CD14-positive monocyte (primary cell): ENCODE data around the gene MOV10. TPM values are rescaled to one million over a fixed set of nuclear protein-coding genes. Genes with fewer than 3 reads are reported as not detected.

ENCODE experiments used
- DNase-seq, 3 donors: peaks; one replicate each; pipeline ENCODE4 v3.0.0-alpha.2; 2011 to 2022
- H2AFZ ChIP-seq: 2 replicates; pipeline ENCODE4 v1.6.0; 2012; ENCODE audit warnings: mild to moderate bottlenecking, low read depth, low read length, inconsistent platforms; ENCODE audit not compliant: insufficient read depth, poor library complexity, severe bottlenecking
- H3K27ac ChIP-seq, 2 donors: 1 replicate in 1 of 2; 2 replicates in 1 of 2; pipeline ENCODE4 v1.5.1; 2012 to 2013; ENCODE audit warnings: low read length in 2 of 2, control low read depth in 1 of 2, inconsistent platforms in 1 of 2, low read depth in 1 of 2, mild to moderate bottlenecking in 1 of 2
- H3K27me3 ChIP-seq, 2 donors: one replicate each; pipeline versions ENCODE4 v1.6.0 to v1.6.1; 2011 to 2013; ENCODE audit warnings: low read length in 2 of 2; ENCODE audit not compliant: control insufficient read depth in 2 of 2, insufficient read depth in 2 of 2
- H3K36me3 ChIP-seq, 2 donors: replicated peaks in 1 of 2; 1 replicate in 1 of 2; 2 replicates in 1 of 2; pipeline versions ENCODE4 v1.5.1 to v1.6.1; 2012 to 2013; ENCODE audit warnings: low read length in 2 of 2, control low read depth in 1 of 2, inconsistent platforms in 1 of 2, mild to moderate bottlenecking in 1 of 2; ENCODE audit not compliant: insufficient read depth in 2 of 2, control insufficient read depth in 1 of 2
- H3K4me1 ChIP-seq, 2 donors: 1 replicate in 1 of 2; 2 replicates in 1 of 2; pipeline versions ENCODE4 v1.5.1 to v1.6.1; 2012 to 2013; ENCODE audit warnings: low read length in 2 of 2, control low read depth in 1 of 2, inconsistent platforms in 1 of 2, mild to moderate bottlenecking in 1 of 2, moderate library complexity in 1 of 2; ENCODE audit not compliant: insufficient read depth in 2 of 2, control insufficient read depth in 1 of 2
- H3K4me2 ChIP-seq: replicated peaks from 2 replicates; pipeline ENCODE3; 2012; ENCODE audit warnings: low read length, moderate library complexity, mild to moderate bottlenecking; ENCODE audit not compliant: poor library complexity, severe bottlenecking; ENCODE audit errors: extremely low read depth
- H3K4me3 ChIP-seq, 3 experiments: fragments of 200-600 bp in 1 of 3; sonication (generic) in 1 of 3; replicated peaks in 1 of 3; 1 replicate in 2 of 3; 2 replicates in 1 of 3; pipeline ENCODE4 v1.5.1; 2011 to 2013; ENCODE audit warnings: low read length in 3 of 3, mild to moderate bottlenecking in 3 of 3, control low read depth in 2 of 3, low read depth in 2 of 3, inconsistent platforms in 1 of 3, moderate library complexity in 1 of 3
- H3K79me2 ChIP-seq: 2 replicates; pipeline ENCODE4 v1.6.0; 2012; ENCODE audit warnings: mild to moderate bottlenecking, control low read depth, inconsistent platforms, low read length, moderate library complexity; ENCODE audit not compliant: insufficient read depth
- H3K9ac ChIP-seq: 2 replicates; pipeline ENCODE4 v1.6.0; 2017; ENCODE audit warnings: low read length, mild to moderate bottlenecking; ENCODE audit not compliant: insufficient read depth, poor library complexity, severe bottlenecking
- H3K9me3 ChIP-seq, 2 donors: replicated peaks in 1 of 2; 1 replicate in 1 of 2; 2 replicates in 1 of 2; pipeline versions ENCODE4 v1.5.1 to v1.6.1; 2012 to 2013; ENCODE audit warnings: low read length in 2 of 2, control low read depth in 1 of 2; ENCODE audit not compliant: control insufficient read depth in 1 of 2, insufficient read depth in 1 of 2
- H4K20me1 ChIP-seq: 2 replicates; pipeline ENCODE4 v1.6.0; 2012; ENCODE audit warnings: mild to moderate bottlenecking, low read length, control low read depth, moderate library complexity; ENCODE audit not compliant: insufficient read depth
- H3K27ac Mint-ChIP-seq, 7 donors: one replicate each; pipeline ENCODE4 v1.8.0; 2020; ENCODE audit warnings: mild to moderate bottlenecking in 7 of 7, mixed read lengths in 7 of 7, moderate library complexity in 6 of 7, inconsistent platforms in 2 of 7
- H3K27me3 Mint-ChIP-seq, 3 donors: one replicate each; pipeline ENCODE4 v1.8.0; 2021 to 2022; ENCODE audit warnings: low read depth in 3 of 3, mild to moderate bottlenecking in 3 of 3, mixed read lengths in 3 of 3, moderate library complexity in 3 of 3, inconsistent platforms in 1 of 3
- H3K36me3 Mint-ChIP-seq, 2 donors: one replicate each; pipeline ENCODE4 v1.8.0; 2020; ENCODE audit warnings: mixed read lengths in 2 of 2, inconsistent platforms in 1 of 2, mild to moderate bottlenecking in 1 of 2
- H3K4me1 Mint-ChIP-seq: one replicate; pipeline ENCODE4 v1.8.0; 2020; ENCODE audit warnings: mild to moderate bottlenecking, mixed read lengths
- H3K4me3 Mint-ChIP-seq, 2 donors: one replicate each; pipeline ENCODE4 v1.8.0; 2020; ENCODE audit warnings: mild to moderate bottlenecking in 2 of 2, mixed read lengths in 2 of 2, moderate library complexity in 1 of 2
- H3K9me3 Mint-ChIP-seq, 7 donors: one replicate each; pipeline ENCODE4 v1.8.0; 2020 to 2022; ENCODE audit warnings: mixed read lengths in 7 of 7, mild to moderate bottlenecking in 6 of 7, moderate library complexity in 6 of 7, inconsistent platforms in 2 of 7
- CTCF ChIP-seq: fragments of 200-600 bp; IDR thresholded peaks from one replicate; pipeline ENCODE4 v1.8.0; 2022; ENCODE audit warnings: antibody characterized with exemption, mild to moderate bottlenecking
- WGBS: methylation state at CpG from one replicate; pipeline ENCODE4 v1.1.5; 2013; ENCODE audit warnings: missing lambda C conversion rate; ENCODE audit not compliant: insufficient coverage; 5-methylcytosine and 5-hydroxymethylcytosine counted together
- intact Hi-C, 2 donors: fragments of 100-400 bp; cut with micrococcal nuclease; formaldehyde crosslinking; loops; one replicate each; pipeline versions ENCODE4 v1.15.0 to v1.15.1; 2023
- polyA plus RNA-seq, 3 donors: library from polyadenylated mRNA; depleted of rRNA in 1 of 3; unstranded in 2 of 3; stranded (reverse) in 1 of 3; fragments of 300-500 nt in 2 of 3; fragments of >200 nt in 1 of 3; fragmentation: Illumina TruSeq in 2 of 3; gene quantifications; 1 replicate in 2 of 3; 2 replicates in 1 of 3; pipeline ENCODE4 v1.2.3, GENCODE V29; 2012 to 2021

Gene MOV10
- polyA plus RNA-seq, 3 donors, result 12.0 to 61.2 (median 13.6) TPM

- Histone ChIP-seq H2AFZ (no peak overlapping the region), H3K27ac (no peak overlapping the region), H3K4me3 (no peak overlapping the region), H3K36me3 (no peaks in the 10 kb centered on the region), H3K79me2 (no peaks in the 10 kb centered on the region), H3K9me3 (no peaks in the 10 kb centered on the region), H3K4me1 (peaks cover 35 to 40% of the 10 kb centered on the region in 2 donors), H3K4me2 (no peak overlapping the region), H3K9ac (no peak overlapping the region), H3K27me3 (peaks cover 0 to 9% of the 10 kb centered on the region in 2 donors), H4K20me1 (no peaks in the 10 kb centered on the region)
- no CpG with 5 or more reads among the region's 2 CpGs for WGBS
- intact Hi-C loops, result loop anchor here (2.0 to 10.0 kb wide), 6 partner anchors 87 to 1567 kb away; partner anchors contain the start of genes LRIG2 (in 1 of the 2) and SLC16A1 (in 1 of the 2)
- DNase-seq, result no peak
- H3K4me1 Mint-ChIP-seq, result peaks cover 30% of the 10 kb centered on the region
- peaks cover 20 to 40% (median 21%) of the 10 kb centered on the region in 3 donors for H3K27me3 Mint-ChIP-seq
- H3K27ac Mint-ChIP-seq, result no peak overlapping the region
- no peak for TF ChIP-seq CTCF
- peak overlapping the region in 1 of 2 donors; percentile 39 for H3K4me3 Mint-ChIP-seq
- no peaks in the 10 kb centered on the region for H3K9me3 Mint-ChIP-seq
- peaks cover 0 to 1% of the 10 kb centered on the region in 2 donors for H3K36me3 Mint-ChIP-seq
Measured at GRCh38 chr1:112717263-112717873, 42.9 kb downstream of the MOV10 start.

- no peak overlapping the region for H3K27ac ChIP-seq
- Mint-ChIP-seq H3K36me3 (peaks cover 0 to 1% of the 10 kb centered on the region in 2 donors), H3K4me1 (peaks cover 35% of the 10 kb centered on the region), H3K27me3 (peaks cover 15 to 33% (median 20%) of the 10 kb centered on the region in 3 donors), H3K4me3 (peak overlapping the region in 1 of 2 donors; percentile 79), H3K9me3 (no peaks in the 10 kb centered on the region), H3K27ac (no peak overlapping the region)
- H3K9me3 ChIP-seq, result no peaks in the 10 kb centered on the region
- H4K20me1 ChIP-seq, result no peaks in the 10 kb centered on the region
- H2AFZ ChIP-seq, result peak overlapping the region; percentile 40
- H3K27me3 ChIP-seq, result peaks cover 0 to 9% of the 10 kb centered on the region in 2 donors
- WGBS, result 22% methylated on average over 43 of the region's 44 CpGs
- peak; percentile 57 to 69 (median 65) for DNase-seq
- no peaks in the 10 kb centered on the region for H3K79me2 ChIP-seq
- H3K36me3 ChIP-seq, result no peaks in the 10 kb centered on the region
- intact Hi-C loops, result loop anchor here (5.0 to 10.0 kb wide), 5 partner anchors 88 to 1566 kb away; partner anchors contain the start of genes LRIG2 (in 1 of the 2) and SLC16A1 (in 1 of the 2)
- H3K4me2 ChIP-seq, result peak overlapping the region; percentile 37
- TF ChIP-seq CTCF, result peak; percentile 92
- H3K4me1 ChIP-seq, result peaks cover 38 to 46% of the 10 kb centered on the region in 2 donors
- H3K9ac ChIP-seq, result no peak overlapping the region
- no peak overlapping the region for H3K4me3 ChIP-seq
Measured at GRCh38 chr1:112718691-112719418, 44.4 kb downstream of the MOV10 start.
